K562 (cell line): ENCODE data around the gene MOB3B. TPM values are rescaled to one million over a fixed set of nuclear protein-coding genes. Genes with fewer than 3 reads are reported as not detected.

ENCODE experiments used
- ATAC-seq: fragments of 200-7000 bp; cut with Tn5 transposase; 3 replicates; pipeline ENCODE4 v1.9.1; 2020; ENCODE audit warnings: moderate library complexity
- BruUV-seq: library from RNA; stranded (reverse); fragments of 400-500 nt; replicated peaks from 2 replicates; lab custom pipeline; 2021; lab: Mats Ljungman, UMichigan
- CTCF ChIA-PET: fragments of 300-600 bp; formaldehyde crosslinking; extraction: SDS; loops from one replicate; lab custom pipeline; 2021; ENCODE audit warnings: low intra/inter-chr PET ratio; lab: Yijun Ruan, JAX
- POLR2A ChIA-PET: fragments of 300-600, 350-650 bp; sonication (Branson Sonifier 250); formaldehyde crosslinking; extraction: SDS; loops from one replicate; lab custom pipeline; 2021; ENCODE audit warnings: antibody characterized with exemption, inconsistent platforms; lab: Yijun Ruan, JAX
- DNase-seq, 4 experiments: peaks; one replicate each; pipeline versions ENCODE4 v3.0.0 to v3.0.0-alpha.2; 2011 to 2018; ENCODE audit warnings: low spot score in 3 of 4, mixed read lengths in 3 of 4; ENCODE audit errors: extremely low read depth in 1 of 4
- FAIRE-seq: peaks from 2 replicates; lab custom pipeline; 2011; peaks lifted over from hg19 to GRCh38; lab: Jason Lieb, UNC
- H2AFZ ChIP-seq: 2 replicates; pipeline ENCODE4 v1.6.0; 2011; ENCODE audit warnings: low read depth, low read length, control low read depth, inconsistent platforms
- H3K27ac ChIP-seq: fragments of 200-600 bp; 3 replicates; pipeline ENCODE4 v1.8.0; 2011; ENCODE audit warnings: low read depth, mild to moderate bottlenecking, control low read depth, inconsistent platforms, low read length, moderate library complexity, mixed read lengths; ENCODE audit errors: extremely low read depth
- H3K27me3 ChIP-seq, 2 experiments: fragments of 300-600 bp in 1 of 2; 2 replicates in 1 of 2; 3 replicates in 1 of 2; pipeline versions ENCODE4 v1.6.0 to v1.8.0; 2011; ENCODE audit warnings: inconsistent platforms in 2 of 2, low read length in 2 of 2, mild to moderate bottlenecking in 1 of 2, mixed read lengths in 1 of 2, moderate library complexity in 1 of 2; ENCODE audit not compliant: control insufficient read depth in 2 of 2, insufficient read depth in 2 of 2
- H3K36me3 ChIP-seq: fragments of 300-600 bp; 3 replicates; pipeline ENCODE4 v1.8.0; 2011; ENCODE audit warnings: mild to moderate bottlenecking, low read length, inconsistent platforms; ENCODE audit not compliant: control insufficient read depth, insufficient read depth
- H3K4me1 ChIP-seq, 2 experiments: fragments of 200-600 bp in 1 of 2; replicated peaks in 1 of 2; 2 replicates in 1 of 2; 3 replicates in 1 of 2; pipeline versions ENCODE4 v1.5.1 to v1.8.0; 2011; ENCODE audit warnings: inconsistent platforms in 2 of 2, low read length in 2 of 2, mild to moderate bottlenecking in 1 of 2, mixed read lengths in 1 of 2, moderate library complexity in 1 of 2; ENCODE audit not compliant: control insufficient read depth in 2 of 2, insufficient read depth in 2 of 2
- H3K4me2 ChIP-seq: 2 replicates; pipeline ENCODE4 v1.6.1; 2011; ENCODE audit warnings: low read length, control low read depth, inconsistent platforms, mixed read lengths; ENCODE audit not compliant: insufficient read depth
- H3K4me3 ChIP-seq: fragments of 200-600 bp; sonication (generic), shearing (Covaris generic); 2 replicates; pipeline ENCODE4 v1.5.1; 2016; ENCODE audit warnings: control low read depth, inconsistent platforms
- H3K79me2 ChIP-seq: fragments of 200-600 bp; 3 replicates; pipeline ENCODE4 v1.8.0; 2011; ENCODE audit warnings: low read length, inconsistent platforms; ENCODE audit not compliant: control insufficient read depth, insufficient read depth
- H3K9ac ChIP-seq, 2 experiments: 2 replicates each; pipeline versions ENCODE4 v1.6.0 to v1.6.1; 2011; ENCODE audit warnings: low read depth in 2 of 2, low read length in 2 of 2, control low read depth in 1 of 2, inconsistent platforms in 1 of 2, mild to moderate bottlenecking in 1 of 2, mixed read lengths in 1 of 2; ENCODE audit not compliant: insufficient read depth in 1 of 2
- H3K9me1 ChIP-seq: one replicate; pipeline ENCODE4 v1.6.0; 2011; ENCODE audit warnings: inconsistent platforms, mild to moderate bottlenecking, low read length, moderate library complexity; ENCODE audit not compliant: control insufficient read depth, insufficient read depth
- H3K9me3 ChIP-seq: replicated peaks from 2 replicates; pipeline ENCODE4 v1.5.1; 2011; ENCODE audit warnings: low read depth, low read length, inconsistent platforms; ENCODE audit not compliant: control insufficient read depth, insufficient read depth
- H4K20me1 ChIP-seq: replicated peaks from 2 replicates; pipeline ENCODE4 v1.6.1; 2011; ENCODE audit warnings: low read length, inconsistent platforms, mixed read lengths; ENCODE audit not compliant: control insufficient read depth, insufficient read depth
- ETV5 ChIP-seq: sonication (generic); formaldehyde crosslinking; IDR thresholded peaks from 2 replicates; pipeline ENCODE4 v1.4.0; 2020; ENCODE audit warnings: low read depth, mild to moderate bottlenecking, missing genetic modification reagents
- FOS ChIP-seq: IDR thresholded peaks from 3 replicates; pipeline ENCODE4 v1.6.1; 2011; ENCODE audit not compliant: insufficient read length; ENCODE audit errors: extremely low read depth
- GTF2E2 ChIP-seq: fragments of 200-800 bp; sonication (Bioruptor generic); IDR thresholded peaks from 2 replicates; pipeline ENCODE4 v1.6.1; 2016; ENCODE audit warnings: missing genetic modification characterization, missing compliant biosample characterization
- IFI16 ChIP-seq: fragments of 250-450 bp; sonication (Bioruptor Pico); IDR thresholded peaks from 2 replicates; pipeline ENCODE4 v2.1.2; 2022; ENCODE audit warnings: mild to moderate bottlenecking, inconsistent platforms
- MAFK ChIP-seq: IDR thresholded peaks from 2 replicates; pipeline ENCODE4 v1.6.1; 2011; ENCODE audit warnings: low read length, improper control_type of control experiment
- NELFE ChIP-seq: IDR thresholded peaks from 2 replicates; pipeline ENCODE4 v1.6.1; 2011; ENCODE audit warnings: mild to moderate bottlenecking; ENCODE audit not compliant: insufficient read depth, insufficient read length
- TAF1 ChIP-seq: IDR thresholded peaks from 2 replicates; pipeline ENCODE4 v1.6.1; 2011; ENCODE audit warnings: mild to moderate bottlenecking, low read length, moderate library complexity; ENCODE audit not compliant: insufficient read depth, control insufficient read depth, severe bottlenecking; ENCODE audit errors: extremely low read depth
- ZNF133 ChIP-seq: fragments of 250-450 bp; sonication (Bioruptor Pico); IDR thresholded peaks from 2 replicates; pipeline ENCODE4 v1.4.0; 2020; ENCODE audit warnings: mild to moderate bottlenecking
- ZNF561 ChIP-seq: fragments of 450-650 bp; formaldehyde crosslinking; conservative IDR thresholded peaks from 2 replicates; pipeline ENCODE4 v1.4.0; 2020; ENCODE audit warnings: mild to moderate bottlenecking, moderate library complexity
- ZNF717 ChIP-seq: fragments of 250-450 bp; sonication (Bioruptor Pico); IDR thresholded peaks from 2 replicates; pipeline ENCODE4 v1.5.0; 2021
- WGBS: fragments of 100-300 bp; shearing (Covaris generic); methylation state at CpG from one replicate; pipeline ENCODE4 v1.1.6; 2016; ENCODE audit warnings: low coverage, mixed read lengths; ENCODE audit not compliant: insufficient coverage; ENCODE audit errors: missing lambda C conversion rate; 5-methylcytosine and 5-hydroxymethylcytosine counted together
- in situ Hi-C: fragments of 300-500 bp; cut with MboI; formaldehyde crosslinking; loops from 4 replicates; pipeline ENCODE4 v1.15.0; 2018; ENCODE audit warnings: inconsistent platforms, mixed read lengths
- intact Hi-C: fragments of 100-400 bp; cut with micrococcal nuclease; formaldehyde crosslinking; loops from 2 replicates; pipeline ENCODE4 v1.14.2; 2022
- polyA plus RNA-seq, 8 experiments: library from polyadenylated mRNA; depleted of rRNA in 4 of 8; stranded (reverse) in 5 of 8; unstranded in 3 of 8; fragments of >200 nt; fragmentation: Nextera tagmentation in 2 of 8; fragmentation: Illumina TruSeq in 1 of 8; extraction: Ambion mirVana in 2 of 8; extraction: Trizol in 1 of 8; gene quantifications; 2 replicates each; pipeline versions ENCODE4 v1.2.1 to v1.2.3, GENCODE V29; 2011 to 2014; ENCODE audit warnings: inconsistent platforms in 1 of 8, missing spikeins in 1 of 8
- total RNA-seq, 7 experiments: library from RNA; depleted of rRNA in 6 of 7; stranded (reverse); fragments of >200 nt in 6 of 7; fragmentation: Illumina TruSeq in 2 of 7; extraction: Trizol in 2 of 7; gene quantifications; 2 replicates each; pipeline versions ENCODE4 v1.2.1 to v1.2.3, GENCODE V29; 2011 to 2021; ENCODE audit warnings: low replicate concordance in 1 of 7
- TF ChIP-seq, protein P1 (sequence below): fragments of 450-650 bp; IDR thresholded peaks from 2 replicates; pipeline ENCODE4 v1.7.0; 2016; ENCODE audit warnings: borderline replicate concordance
- TF ChIP-seq, protein P2 (sequence below): IDR thresholded peaks from 2 replicates; pipeline ENCODE4 v1.6.1; 2011; ENCODE audit not compliant: insufficient read length; ENCODE audit errors: extremely low read depth

Gene MOB3B
- total and polyA plus RNA-seq, 9 of the 15 experiments (the other 6 are each of a cell fraction or from before 2014, with no cell fraction given) = 3.6 to 12.8 (median 7.2) TPM

DNA sequence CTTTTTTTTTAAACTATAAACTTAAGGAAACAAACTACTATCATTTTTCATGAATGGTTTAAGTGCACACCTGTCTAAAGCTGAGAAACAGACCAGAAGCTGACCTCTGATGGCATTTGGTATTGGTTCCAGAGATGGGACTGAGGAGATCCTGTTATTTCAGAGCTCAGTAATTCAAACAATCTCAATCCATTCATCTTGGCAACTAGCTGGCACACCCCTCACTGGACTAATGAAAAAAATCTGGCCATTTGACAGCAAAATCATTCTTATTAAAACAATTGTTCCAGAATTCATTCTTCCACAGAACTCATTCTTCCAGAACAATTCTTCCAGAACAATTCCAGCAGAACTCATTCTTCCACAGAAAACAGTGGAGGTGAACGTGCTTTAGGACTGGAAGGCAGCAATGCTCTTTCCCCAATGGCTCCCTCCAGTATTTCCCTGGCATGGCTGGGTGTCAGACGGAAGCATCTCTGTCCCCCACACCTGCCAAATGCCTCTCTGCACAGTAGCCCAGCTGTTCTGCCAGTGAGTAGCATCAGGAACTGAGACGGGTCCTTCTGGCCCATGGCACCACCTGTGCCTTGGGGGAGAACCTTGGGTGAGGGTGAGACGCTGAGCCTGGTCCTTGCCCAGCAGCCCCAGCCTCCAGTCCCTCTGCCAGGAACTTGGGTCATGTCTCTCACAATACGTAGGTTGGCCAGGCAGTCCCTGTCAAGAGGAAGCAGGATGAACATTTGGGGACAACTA, 145.2 kb downstream of the MOB3B start:
- 100% methylated on average over 1 of the region's 5 CpGs for WGBS
- DNase-seq = no peak
- no peaks in the 10 kb centered on the region for H3K27me3 ChIP-seq
- no peaks in the 10 kb centered on the region for H3K79me2 ChIP-seq
- H3K9me3 ChIP-seq = no peaks in the 10 kb centered on the region
- ATAC-seq = no peak
- H3K9ac ChIP-seq = no peak overlapping the region
- H4K20me1 ChIP-seq = no peaks in the 10 kb centered on the region
- TF ChIP-seq, protein P1, sequence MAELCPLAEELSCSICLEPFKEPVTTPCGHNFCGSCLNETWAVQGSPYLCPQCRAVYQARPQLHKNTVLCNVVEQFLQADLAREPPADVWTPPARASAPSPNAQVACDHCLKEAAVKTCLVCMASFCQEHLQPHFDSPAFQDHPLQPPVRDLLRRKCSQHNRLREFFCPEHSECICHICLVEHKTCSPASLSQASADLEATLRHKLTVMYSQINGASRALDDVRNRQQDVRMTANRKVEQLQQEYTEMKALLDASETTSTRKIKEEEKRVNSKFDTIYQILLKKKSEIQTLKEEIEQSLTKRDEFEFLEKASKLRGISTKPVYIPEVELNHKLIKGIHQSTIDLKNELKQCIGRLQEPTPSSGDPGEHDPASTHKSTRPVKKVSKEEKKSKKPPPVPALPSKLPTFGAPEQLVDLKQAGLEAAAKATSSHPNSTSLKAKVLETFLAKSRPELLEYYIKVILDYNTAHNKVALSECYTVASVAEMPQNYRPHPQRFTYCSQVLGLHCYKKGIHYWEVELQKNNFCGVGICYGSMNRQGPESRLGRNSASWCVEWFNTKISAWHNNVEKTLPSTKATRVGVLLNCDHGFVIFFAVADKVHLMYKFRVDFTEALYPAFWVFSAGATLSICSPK = no peak
- TF ChIP-seq GTF2E2 (tag) = no peak
- TF ChIP-seq TAF1 = no peak
- TF ChIP-seq MAFK = no peak
- TF ChIP-seq ZNF561 (CRISPR knock-in tag) = no peak
- TF ChIP-seq, protein P2, sequence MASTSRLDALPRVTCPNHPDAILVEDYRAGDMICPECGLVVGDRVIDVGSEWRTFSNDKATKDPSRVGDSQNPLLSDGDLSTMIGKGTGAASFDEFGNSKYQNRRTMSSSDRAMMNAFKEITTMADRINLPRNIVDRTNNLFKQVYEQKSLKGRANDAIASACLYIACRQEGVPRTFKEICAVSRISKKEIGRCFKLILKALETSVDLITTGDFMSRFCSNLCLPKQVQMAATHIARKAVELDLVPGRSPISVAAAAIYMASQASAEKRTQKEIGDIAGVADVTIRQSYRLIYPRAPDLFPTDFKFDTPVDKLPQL = no peak
- TF ChIP-seq FOS = no peak
- TF ChIP-seq NELFE = no peak
- no peak for TF ChIP-seq ZNF717 (CRISPR knock-in tag)
- TF ChIP-seq IFI16 = no peak
- TF ChIP-seq ZNF133 = no peak
- no peak for TF ChIP-seq ETV5 (CRISPR knock-in tag)
- H3K4me1 ChIP-seq = no peaks in the 10 kb centered on the region; a peak in 1 of 5 replicates
- in situ Hi-C loops (no loop called here), intact Hi-C loops (no loop called here)
- no peak for FAIRE-seq
- POLR2A ChIA-PET = no interaction called here
- H3K9me1 ChIP-seq = no peaks in the 10 kb centered on the region
- CTCF ChIA-PET = no interaction called here
- no peak overlapping the region for H3K27ac ChIP-seq
- H3K4me3 ChIP-seq = no peak overlapping the region
- no peak overlapping the region for H3K4me2 ChIP-seq
- BruUV-seq = no TSS peak
- H3K36me3 ChIP-seq = no peaks in the 10 kb centered on the region
- H2AFZ ChIP-seq = no peak overlapping the region
